H1 (cell line): ENCODE results near the gene CD28. TPM values are rescaled to one million over a fixed set of nuclear protein-coding genes. Genes with fewer than 3 reads are reported as not detected.

ENCODE experiments used
- CTCF ChIA-PET: fragments of 300-600 bp; sonication (Branson Sonifier 250); formaldehyde crosslinking; loops from one replicate; lab custom pipeline; 2021; ENCODE audit not compliant: partially characterized antibody; lab: Charles Lee
- POLR2A ChIA-PET: fragments of 300-600 bp; sonication (Branson Sonifier 250); formaldehyde crosslinking; loops from one replicate; lab custom pipeline; 2021; ENCODE audit warnings: inconsistent platforms; ENCODE audit not compliant: partially characterized antibody; lab: Charles Lee
- DNase-seq, 2 experiments: peaks; one replicate each; pipeline versions ENCODE4 v3.0.0 to v3.0.0-alpha.2; 2010 to 2022; ENCODE audit warnings: low spot score in 2 of 2, low read depth in 1 of 2, mixed read lengths in 1 of 2
- FAIRE-seq: peaks from 2 replicates; lab custom pipeline; 2011; peaks lifted over from hg19 to GRCh38; lab: Jason Lieb, UNC
- H2AFZ ChIP-seq: 2 replicates; pipeline ENCODE4 v1.8.1; 2012; ENCODE audit warnings: low read length, inconsistent platforms
- H2AK5ac ChIP-seq: 2 replicates; pipeline ENCODE4 v1.6.1; 2013; ENCODE audit warnings: low read depth, low read length
- H2BK120ac ChIP-seq: replicated peaks from 2 replicates; pipeline ENCODE3; 2013; ENCODE audit warnings: low read depth, low read length, inconsistent platforms
- H2BK12ac ChIP-seq: 2 replicates; pipeline ENCODE4 v1.6.1; 2013; ENCODE audit warnings: low read depth, low read length
- H2BK15ac ChIP-seq: 2 replicates; pipeline ENCODE4 v1.6.1; 2013; ENCODE audit warnings: low read length
- H2BK20ac ChIP-seq: 2 replicates; pipeline ENCODE4 v1.6.1; 2013; ENCODE audit warnings: low read length
- H2BK5ac ChIP-seq: 2 replicates; pipeline ENCODE4 v1.6.1; 2013; ENCODE audit warnings: low read depth, low read length
- H3K14ac ChIP-seq: 2 replicates; pipeline ENCODE4 v1.6.1; 2013; ENCODE audit warnings: inconsistent platforms; ENCODE audit not compliant: insufficient read length
- H3K18ac ChIP-seq: 2 replicates; pipeline ENCODE4 v1.6.1; 2013; ENCODE audit warnings: low read length; ENCODE audit errors: extremely low read depth
- H3K23ac ChIP-seq: 2 replicates; pipeline ENCODE4 v1.6.1; 2013; ENCODE audit warnings: inconsistent platforms; ENCODE audit not compliant: insufficient read length
- H3K23me2 ChIP-seq: 2 replicates; pipeline ENCODE4 v1.6.1; 2013; ENCODE audit warnings: low read depth, low read length
- H3K27ac ChIP-seq: 2 replicates; pipeline ENCODE4 v1.6.1; 2011; ENCODE audit warnings: low read depth, low read length, inconsistent platforms
- H3K27me3 ChIP-seq, 4 experiments: replicated peaks in 1 of 4; 1 replicate in 1 of 4; 2 replicates in 3 of 4; pipeline versions ENCODE4 v1.6.1 to v1.8.1; 2011 to 2013; ENCODE audit warnings: low read length in 3 of 4, mild to moderate bottlenecking in 3 of 4, inconsistent platforms in 2 of 4, mixed read lengths in 2 of 4, moderate library complexity in 1 of 4; ENCODE audit not compliant: control insufficient read depth in 3 of 4, insufficient read depth in 3 of 4; ENCODE audit errors: extremely low read depth in 1 of 4
- H3K36me3 ChIP-seq, 4 experiments: 2 replicates each; pipeline versions ENCODE4 v1.6.1 to v1.8.1; 2011 to 2013; ENCODE audit warnings: mild to moderate bottlenecking in 4 of 4, low read length in 3 of 4, moderate library complexity in 2 of 4, control low read depth in 1 of 4, inconsistent platforms in 1 of 4; ENCODE audit not compliant: insufficient read depth in 4 of 4, control insufficient read depth in 2 of 4
- H3K4ac ChIP-seq: replicated peaks from 2 replicates; pipeline ENCODE3; 2013; ENCODE audit warnings: low read length, low read depth, mixed read lengths, inconsistent platforms; ENCODE audit not compliant: insufficient read length
- H3K4me1 ChIP-seq, 4 experiments: replicated peaks in 1 of 4; 1 replicate in 1 of 4; 2 replicates in 3 of 4; pipeline versions ENCODE4 v1.6.1 to v1.8.1; 2011 to 2013; ENCODE audit warnings: low read length in 3 of 4, inconsistent platforms in 2 of 4, mixed read lengths in 1 of 4; ENCODE audit not compliant: insufficient read depth in 4 of 4, control insufficient read depth in 3 of 4
- H3K4me2 ChIP-seq, 2 experiments: 2 replicates each; pipeline versions ENCODE4 v1.6.1 to v1.8.1; 2011 to 2013; ENCODE audit warnings: low read depth in 2 of 2, low read length in 2 of 2, control low read depth in 1 of 2, inconsistent platforms in 1 of 2, mild to moderate bottlenecking in 1 of 2; ENCODE audit not compliant: insufficient read depth in 1 of 2
- H3K4me3 ChIP-seq, 4 experiments: fragments of 200-600, 300-600 bp in 1 of 4; sonication (generic), shearing (Covaris generic), sonication (Bioruptor Twin) in 1 of 4; 2 replicates each; pipeline versions ENCODE4 v1.5.1 to v1.8.1; 2011 to 2016; ENCODE audit warnings: low read length in 4 of 4, low read depth in 3 of 4, control low read depth in 2 of 4, inconsistent platforms in 2 of 4, mild to moderate bottlenecking in 2 of 4, mixed read lengths in 1 of 4, moderate library complexity in 1 of 4; ENCODE audit not compliant: insufficient read depth in 2 of 4; ENCODE audit errors: extremely low read depth in 1 of 4
- H3K56ac ChIP-seq: replicated peaks from 2 replicates; pipeline ENCODE3; 2013; ENCODE audit warnings: low read depth, mild to moderate bottlenecking, mixed read lengths, low read length, inconsistent platforms; ENCODE audit not compliant: insufficient read length
- H3K79me1 ChIP-seq: 2 replicates; pipeline ENCODE4 v1.6.1; 2013; ENCODE audit warnings: low read depth, low read length, control low read depth
- H3K79me2 ChIP-seq, 2 experiments: 2 replicates each; pipeline versions ENCODE4 v1.6.1 to v1.8.1; 2012 to 2013; ENCODE audit warnings: low read length in 2 of 2, mild to moderate bottlenecking in 2 of 2, inconsistent platforms in 1 of 2; ENCODE audit not compliant: insufficient read depth in 2 of 2, control insufficient read depth in 1 of 2
- H3K9ac ChIP-seq, 4 experiments: replicated peaks in 1 of 4; 1 replicate in 1 of 4; 2 replicates in 3 of 4; pipeline versions ENCODE4 v1.6.1 to v1.8.1; 2011 to 2013; ENCODE audit warnings: low read depth in 3 of 4, low read length in 3 of 4, control low read depth in 2 of 4, mild to moderate bottlenecking in 2 of 4, moderate library complexity in 2 of 4, inconsistent platforms in 1 of 4; ENCODE audit errors: extremely low read depth in 1 of 4
- H3K9me3 ChIP-seq, 2 experiments: 2 replicates each; pipeline versions ENCODE4 v1.6.1 to v1.8.1; 2012 to 2013; ENCODE audit warnings: mild to moderate bottlenecking in 2 of 2, moderate library complexity in 2 of 2, control low read depth in 1 of 2, inconsistent platforms in 1 of 2, low read depth in 1 of 2, low read length in 1 of 2, mixed read lengths in 1 of 2; ENCODE audit not compliant: insufficient read depth in 2 of 2
- H4K20me1 ChIP-seq, 2 experiments: replicated peaks in 1 of 2; 2 replicates each; pipeline versions ENCODE3 to v1.8.1; 2011 to 2013; ENCODE audit warnings: inconsistent platforms in 2 of 2, low read length in 2 of 2, mild to moderate bottlenecking in 1 of 2; ENCODE audit not compliant: insufficient read depth in 2 of 2, control insufficient read depth in 1 of 2
- H4K5ac ChIP-seq: 2 replicates; pipeline ENCODE4 v1.6.1; 2013; ENCODE audit warnings: low read length, low read depth, mixed read lengths, inconsistent platforms; ENCODE audit not compliant: insufficient read length
- H4K8ac ChIP-seq: 2 replicates; pipeline ENCODE4 v1.8.0; 2013; ENCODE audit warnings: mild to moderate bottlenecking, moderate library complexity, low read length, inconsistent platforms; ENCODE audit not compliant: insufficient read depth; ENCODE audit errors: extremely low read depth
- H4K91ac ChIP-seq: replicated peaks from 2 replicates; pipeline ENCODE3; 2013; ENCODE audit warnings: low read length, mixed read lengths, inconsistent platforms; ENCODE audit not compliant: insufficient read length
- ASH2L ChIP-seq: fragments of 200-600, 300-600 bp; sonication (generic); IDR thresholded peaks from one replicate; pipeline ENCODE4 v1.7.1; 2017; ENCODE audit warnings: low read length
- CBX5 ChIP-seq: fragments of 300-800, 300-1000 bp; sonication (generic); IDR thresholded peaks from 2 replicates; pipeline ENCODE4 v1.7.1; 2016; ENCODE audit warnings: antibody characterized with exemption, low read length, low read depth
- CHD2 ChIP-seq: IDR thresholded peaks from 2 replicates; pipeline ENCODE4 v1.6.1; 2012; ENCODE audit warnings: low read length, improper control_type of control experiment
- CREB1 ChIP-seq: IDR thresholded peaks from 2 replicates; pipeline ENCODE4 v1.6.1; 2012; ENCODE audit warnings: inconsistent platforms
- EP300 ChIP-seq, 2 experiments: IDR thresholded peaks; 1 replicate in 1 of 2; 2 replicates in 1 of 2; pipeline ENCODE4 v1.6.1; 2011 to 2012; ENCODE audit warnings: low read depth in 2 of 2, low read length in 2 of 2, mild to moderate bottlenecking in 2 of 2, borderline replicate concordance in 1 of 2, inconsistent platforms in 1 of 2, moderate library complexity in 1 of 2
- FOSL1 ChIP-seq: IDR thresholded peaks from 2 replicates; pipeline ENCODE4 v1.6.1; 2011; ENCODE audit warnings: mild to moderate bottlenecking, low read depth, low read length, moderate library complexity; ENCODE audit not compliant: insufficient read depth
- GTF2F1 ChIP-seq: IDR thresholded peaks from 2 replicates; pipeline ENCODE4 v1.6.1; 2012; ENCODE audit warnings: low read depth, low read length, improper control_type of control experiment, borderline replicate concordance
- HDAC2 ChIP-seq, 2 experiments: fragments of 300-600 bp in 1 of 2; sonication (generic) in 1 of 2; IDR thresholded peaks; 2 replicates each; pipeline ENCODE4 v1.6.1; 2011 to 2012; ENCODE audit warnings: low read depth in 2 of 2, low read length in 2 of 2, mild to moderate bottlenecking in 2 of 2, moderate library complexity in 2 of 2, borderline replicate concordance in 1 of 2, inconsistent platforms in 1 of 2
- JUND ChIP-seq: IDR thresholded peaks from 2 replicates; pipeline ENCODE4 v1.6.1; 2011; ENCODE audit warnings: mild to moderate bottlenecking, improper control_type of control experiment, low read length
- NRF1 ChIP-seq: IDR thresholded peaks from 2 replicates; pipeline ENCODE4 v1.6.1; 2011; ENCODE audit warnings: mild to moderate bottlenecking, low read depth, low read length, improper control_type of control experiment
- POLR2AphosphoS5 ChIP-seq: IDR thresholded peaks from 2 replicates; pipeline ENCODE4 v1.6.1; 2011; ENCODE audit warnings: low read depth, low read length
- RXRA ChIP-seq: IDR thresholded peaks from 2 replicates; pipeline ENCODE4 v1.6.1; 2011; ENCODE audit warnings: low read depth, mild to moderate bottlenecking, low read length, moderate library complexity; ENCODE audit not compliant: insufficient read depth
- SAP30 ChIP-seq: fragments of 300-600 bp; sonication (generic); IDR thresholded peaks from 2 replicates; pipeline ENCODE4 v1.7.1; 2012; ENCODE audit warnings: low read length, moderate library complexity, mild to moderate bottlenecking, inconsistent platforms; ENCODE audit not compliant: insufficient read depth, insufficient replicate concordance
- TAF1 ChIP-seq: IDR thresholded peaks from 2 replicates; pipeline ENCODE4 v1.6.1; 2011; ENCODE audit warnings: mild to moderate bottlenecking, low read depth, low read length
- WGBS, 2 experiments: shearing (Covaris generic) in 1 of 2; methylation state at CpG; one replicate each; pipeline versions ENCODE4 v1.1.6 to v1.1.7; 2013 to 2015; ENCODE audit warnings: low lambda C conversion rate in 2 of 2, mixed read lengths in 2 of 2, inconsistent platforms in 1 of 2, low coverage in 1 of 2, missing lambda C conversion rate in 1 of 2; ENCODE audit not compliant: insufficient replicate concordance in 2 of 2, insufficient coverage in 1 of 2, insufficient read length in 1 of 2; ENCODE audit errors: extremely low coverage in 1 of 2, missing lambda C conversion rate in 1 of 2; 5-methylcytosine and 5-hydroxymethylcytosine counted together
- polyA plus RNA-seq, 7 experiments: library from polyadenylated mRNA; depleted of rRNA in 3 of 7; stranded (reverse) in 5 of 7; unstranded in 2 of 7; fragments of >200 nt in 5 of 7; fragments of 200-250 nt in 2 of 7; gene quantifications; 1 replicate in 5 of 7; 2 replicates in 1 of 7; 4 replicates in 1 of 7; pipeline versions ENCODE4 v1.2.1 to v1.2.3, GENCODE V29; 2011 to 2013; ENCODE audit warnings: missing spikeins in 2 of 7, mixed read lengths in 2 of 7
- total RNA-seq: library from RNA; stranded (reverse); fragmentation: NEBNext Ultra II Directional; extraction: Animal tissue kit (Norgen Biotek cat#: 25700); gene quantifications from 2 replicates; pipeline ENCODE4 v1.2.1, GENCODE V29; 2021
- TF ChIP-seq, protein P1 (sequence below): IDR thresholded peaks from 2 replicates; pipeline ENCODE4 v1.6.1; 2012; ENCODE audit warnings: inconsistent platforms

Gene CD28
- total and polyA plus RNA-seq, 2 of the 8 experiments (the other 6 are each of a cell fraction or from before 2014, with no cell fraction given): not detected

GRCh38 chr2:203678971-203679370, 27.5 kb upstream of the CD28 start:
- no peak overlapping the region for H4K5ac ChIP-seq
- H2BK120ac ChIP-seq: no peak overlapping the region
- no peaks in the 10 kb centered on the region for H3K9me3 ChIP-seq
- DNase-seq (no peak), FAIRE-seq (no peak)
- no peak overlapping the region for H2BK12ac ChIP-seq
- WGBS, 2 experiments: 92% methylated on average over 3 of the region's 3 CpGs; no CpG with 5 or more reads in 1 of the 2 experiments
- no peak overlapping the region for H3K23ac ChIP-seq
- no peaks in the 10 kb centered on the region for H4K20me1 ChIP-seq
- no peak overlapping the region for H2BK20ac ChIP-seq
- no peaks in the 10 kb centered on the region for H3K79me1 ChIP-seq
- no peak overlapping the region for H4K8ac ChIP-seq
- no peak overlapping the region for H2AFZ ChIP-seq
- no peaks in the 10 kb centered on the region; the same call in 1 of the 2 replicates for H3K23me2 ChIP-seq
- no peak overlapping the region for H4K91ac ChIP-seq
- ChIA-PET POLR2A (no interaction called here), CTCF (no interaction called here)
- no peak overlapping the region for H3K14ac ChIP-seq
- no peaks in the 10 kb centered on the region for H3K4me1 ChIP-seq
- H3K27me3 ChIP-seq: no peaks in the 10 kb centered on the region
- no peak overlapping the region for H3K27ac ChIP-seq
- no peak overlapping the region for H3K4me3 ChIP-seq
- no peak overlapping the region for H2BK15ac ChIP-seq
- H3K9ac ChIP-seq: no peak overlapping the region
- no peaks in the 10 kb centered on the region for H3K79me2 ChIP-seq
- no peak overlapping the region for H3K4me2 ChIP-seq
- no peak overlapping the region for H2AK5ac ChIP-seq
- H3K56ac ChIP-seq: no peak overlapping the region
- no peaks in the 10 kb centered on the region for H3K36me3 ChIP-seq
- H2BK5ac ChIP-seq: no peak overlapping the region
- H3K18ac ChIP-seq: no peak overlapping the region
- no peak overlapping the region for H3K4ac ChIP-seq
- TF ChIP-seq EP300 (IDR thresholded peaks at IDR 0.05; ENCODE audit: borderline replicate concordance in 1 of 2, low read depth in 2 of 2, low read length in 2 of 2): no peak
- no peak for TF ChIP-seq JUND
- no peak for TF ChIP-seq RXRA
- TF ChIP-seq POLR2AphosphoS5: no peak
- TF ChIP-seq TAF1: no peak
- TF ChIP-seq CBX5: no peak
- no peak for TF ChIP-seq ASH2L
- no peak for TF ChIP-seq GTF2F1
- TF ChIP-seq SAP30: no peak
- TF ChIP-seq FOSL1: no peak
- TF ChIP-seq, protein P1, sequence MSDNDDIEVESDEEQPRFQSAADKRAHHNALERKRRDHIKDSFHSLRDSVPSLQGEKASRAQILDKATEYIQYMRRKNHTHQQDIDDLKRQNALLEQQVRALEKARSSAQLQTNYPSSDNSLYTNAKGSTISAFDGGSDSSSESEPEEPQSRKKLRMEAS: no peak
- TF ChIP-seq HDAC2 (IDR thresholded peaks at IDR 0.05; ENCODE audit: borderline replicate concordance in 1 of 2, low read depth in 2 of 2, low read length in 2 of 2): no peak
- TF ChIP-seq CREB1: no peak
- TF ChIP-seq NRF1: no peak
- TF ChIP-seq CHD2: no peak
